AG09309 (cell line): Measurements from ENCODE around the gene HOMER1.

Experiments used
- DNase-seq: peaks from one replicate; pipeline ENCODE4 v3.0.0-alpha.2; 2010; ENCODE audit warnings: low read depth
- H3K4me3 ChIP-seq: 2 replicates; pipeline ENCODE4 v1.5.1; 2011; ENCODE audit warnings: mild to moderate bottlenecking, low read depth, low read length, moderate library complexity; ENCODE audit not compliant: control insufficient read depth
- CTCF ChIP-seq: IDR thresholded peaks from 2 replicates; pipeline ENCODE4 v1.5.1; 2011; ENCODE audit warnings: mild to moderate bottlenecking, low read depth, low read length, inconsistent platforms; ENCODE audit not compliant: insufficient read depth, control insufficient read depth; ENCODE audit errors: missing control alignments

Gene HOMER1

DNA sequence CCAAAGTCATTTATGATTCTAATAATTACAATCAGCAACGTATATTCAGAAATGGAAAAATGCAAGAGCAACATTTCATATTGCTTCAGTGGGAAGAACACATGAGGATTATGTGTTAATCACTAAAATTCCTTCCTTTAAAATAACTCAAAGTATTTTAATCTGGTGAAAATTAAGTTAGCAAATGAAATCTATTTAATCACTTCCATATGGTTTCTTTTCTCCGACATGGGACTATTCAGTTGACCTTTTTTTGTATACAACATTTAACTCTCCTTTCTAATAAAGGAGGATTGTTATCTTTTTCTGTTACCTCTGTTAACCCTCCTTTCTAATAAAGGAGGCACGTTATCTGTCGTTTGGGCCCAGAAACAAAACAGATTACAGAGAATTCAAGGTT lies 59.9 kb downstream of the HOMER1 start:
- no peak for TF ChIP-seq CTCF
- H3K4me3 ChIP-seq: no peak overlapping the region
- no peak for DNase-seq

GRCh38 chr5:79448336-79448735 lies 65.6 kb downstream of the HOMER1 start:
- no peak for TF ChIP-seq CTCF
- peak; percentile 47 for DNase-seq
- no peak overlapping the region for H3K4me3 ChIP-seq

GRCh38 chr5:79436821-79437220 lies 77.1 kb downstream of the HOMER1 start:
- no peak overlapping the region for H3K4me3 ChIP-seq
- no peak for TF ChIP-seq CTCF
- no peak for DNase-seq

DNA sequence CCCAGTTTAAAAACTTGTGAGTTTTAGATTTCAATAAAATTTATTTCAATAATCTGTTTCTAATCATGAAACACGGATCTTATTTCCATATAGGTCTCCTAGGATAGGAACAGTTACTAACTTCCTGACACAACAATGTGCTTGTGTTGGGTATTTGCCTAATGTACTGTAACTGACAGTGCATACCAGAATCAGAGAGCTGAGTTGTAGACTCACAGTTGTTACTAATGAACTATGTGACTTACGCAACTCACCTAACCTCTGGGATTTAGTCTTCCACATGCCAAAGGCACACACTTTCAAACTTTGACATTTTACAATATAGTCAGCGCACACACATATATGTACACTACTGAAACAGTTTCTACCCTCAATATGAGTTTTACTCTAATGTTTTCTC lies 77.7 kb downstream of the HOMER1 start:
- no peak for TF ChIP-seq CTCF
- peak; percentile 29 for DNase-seq

DNA sequence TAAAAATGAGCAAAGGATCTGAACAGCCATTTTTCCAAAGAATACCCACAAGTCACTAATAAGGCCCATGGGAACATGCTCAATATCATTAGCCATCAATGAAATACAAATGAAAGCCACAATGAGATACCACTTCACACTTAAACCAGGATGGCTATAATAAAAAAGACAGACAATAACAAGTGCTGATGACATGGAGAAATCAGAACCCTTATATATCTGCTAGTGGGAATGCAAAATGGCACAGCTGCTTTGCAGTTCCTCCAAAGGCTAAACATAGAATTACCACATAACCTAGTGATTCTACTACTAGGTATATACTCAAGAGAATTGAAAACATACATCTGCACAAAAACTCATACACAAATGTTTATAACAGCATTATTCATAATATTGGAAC lies 83.7 kb downstream of the HOMER1 start:
- TF ChIP-seq CTCF: no peak
- DNase-seq: no peak
- H3K4me3 ChIP-seq: no peak overlapping the region

More for the DNA sequence above, 77.7 kb downstream of the HOMER1 start:
- no peak overlapping the region for H3K4me3 ChIP-seq

- no peak for TF ChIP-seq CTCF
- no peak overlapping the region for H3K4me3 ChIP-seq
- no peak for DNase-seq
Observed at GRCh38 chr5:79423296-79423695, 90.6 kb downstream of the HOMER1 start.

DNA sequence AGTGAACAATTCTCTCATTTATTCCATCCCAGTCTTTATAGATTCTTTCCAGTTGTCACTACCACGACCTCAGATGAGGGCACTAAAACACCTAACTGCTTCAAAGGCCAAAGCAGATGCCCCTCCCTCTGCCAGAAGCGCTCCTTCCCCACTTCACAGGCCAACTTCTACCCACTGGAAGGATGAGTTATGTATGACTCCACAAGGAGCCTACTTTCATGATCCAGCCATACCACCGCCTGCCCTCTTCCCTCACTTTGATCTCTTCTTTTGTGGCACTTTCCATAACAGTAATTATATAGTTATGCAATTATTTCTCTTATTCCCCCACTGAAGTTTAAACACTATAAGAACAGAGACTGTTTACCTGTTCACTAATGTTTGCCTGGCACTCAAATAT lies 93.7 kb downstream of the HOMER1 start:
- no peak overlapping the region for H3K4me3 ChIP-seq
- TF ChIP-seq CTCF: no peak
- no peak for DNase-seq
